CD4-positive, alpha-beta memory T cell (primary cell): ENCODE results near the gene RAB15. TPM values are rescaled to one million over a fixed set of nuclear protein-coding genes. Genes with fewer than 3 reads are reported as not detected.

ENCODE experiments used
- CTCF ChIA-PET: fragments of 350-600 bp; sonication (Branson Sonifier 250); formaldehyde crosslinking; loops from one replicate; lab custom pipeline; 2021; ENCODE audit warnings: inconsistent platforms; ENCODE audit not compliant: partially characterized antibody; lab: Charles Lee
- POLR2A ChIA-PET: fragments of 350-600 bp; sonication (Branson Sonifier 250); formaldehyde crosslinking; loops from one replicate; lab custom pipeline; 2021; ENCODE audit not compliant: partially characterized antibody; lab: Charles Lee
- DNase-seq, 5 donors: peaks; one replicate each; pipeline versions ENCODE4 v3.0.0 to v3.0.0-alpha.2; 2020 to 2022; ENCODE audit warnings: mixed read lengths in 1 of 5
- H3K27ac ChIP-seq: one replicate; pipeline ENCODE4 v1.7.0; 2013; ENCODE audit warnings: low read depth, low read length
- H3K27me3 ChIP-seq: 2 replicates; pipeline ENCODE4 v1.7.0; 2013; ENCODE audit warnings: mild to moderate bottlenecking, low read length, moderate library complexity; ENCODE audit not compliant: insufficient read depth
- H3K36me3 ChIP-seq: 2 replicates; pipeline ENCODE4 v1.7.0; 2013; ENCODE audit warnings: mild to moderate bottlenecking, low read length, moderate library complexity; ENCODE audit not compliant: insufficient read depth
- H3K4me1 ChIP-seq: 2 replicates; pipeline ENCODE4 v1.7.0; 2013; ENCODE audit warnings: mild to moderate bottlenecking, low read length, moderate library complexity; ENCODE audit not compliant: insufficient read depth
- H3K4me3 ChIP-seq, 2 donors: one replicate each; pipeline ENCODE4 v1.7.0; 2013; ENCODE audit warnings: low read length in 2 of 2, mild to moderate bottlenecking in 1 of 2
- H3K9me3 ChIP-seq, 2 donors: one replicate each; pipeline ENCODE4 v1.7.0; 2013; ENCODE audit warnings: low read length in 2 of 2, control low read depth in 1 of 2; ENCODE audit not compliant: control insufficient read depth in 1 of 2
- H3K27ac Mint-ChIP-seq, 7 donors: one replicate each; pipeline ENCODE4 v1.8.0; 2020 to 2021; ENCODE audit warnings: mixed read lengths in 7 of 7, mild to moderate bottlenecking in 6 of 7, inconsistent platforms in 3 of 7, moderate library complexity in 3 of 7
- H3K27me3 Mint-ChIP-seq, 2 donors: one replicate each; pipeline ENCODE4 v1.8.0; 2020 to 2021; ENCODE audit warnings: mixed read lengths in 2 of 2
- H3K36me3 Mint-ChIP-seq, 2 donors: one replicate each; pipeline ENCODE4 v1.8.0; 2020 to 2021; ENCODE audit warnings: mixed read lengths in 2 of 2, inconsistent platforms in 1 of 2, mild to moderate bottlenecking in 1 of 2
- H3K4me1 Mint-ChIP-seq, 4 donors: one replicate each; pipeline ENCODE4 v1.8.0; 2020 to 2021; ENCODE audit warnings: mixed read lengths in 4 of 4, mild to moderate bottlenecking in 1 of 4
- H3K4me3 Mint-ChIP-seq, 8 donors: one replicate each; pipeline ENCODE4 v1.8.0; 2020 to 2021; ENCODE audit warnings: mixed read lengths in 8 of 8, mild to moderate bottlenecking in 7 of 8, moderate library complexity in 6 of 8, inconsistent platforms in 3 of 8
- H3K9me3 Mint-ChIP-seq, 8 donors: one replicate each; pipeline ENCODE4 v1.8.0; 2020 to 2021; ENCODE audit warnings: mixed read lengths in 8 of 8, mild to moderate bottlenecking in 5 of 8, inconsistent platforms in 3 of 8, moderate library complexity in 1 of 8
- intact Hi-C: fragments of 100-400 bp; cut with micrococcal nuclease; formaldehyde crosslinking; loops from one replicate; pipeline ENCODE4 v1.15.1; 2023
- polyA plus RNA-seq, 2 donors: library from polyadenylated mRNA; unstranded; fragments of 300-500 nt; fragmentation: Illumina TruSeq; gene quantifications; one replicate each; pipeline ENCODE4 v1.2.3, GENCODE V29; 2021
- total RNA-seq, 2 experiments: library from RNA; stranded (reverse); gene quantifications; one replicate each; pipeline ENCODE4 v1.2.3, GENCODE V29; 2021

RAB15 gene
- total and polyA plus RNA-seq, 4 experiments from 2014 or later = 2.3 to 6.7 (median 5.3) TPM

DNA sequence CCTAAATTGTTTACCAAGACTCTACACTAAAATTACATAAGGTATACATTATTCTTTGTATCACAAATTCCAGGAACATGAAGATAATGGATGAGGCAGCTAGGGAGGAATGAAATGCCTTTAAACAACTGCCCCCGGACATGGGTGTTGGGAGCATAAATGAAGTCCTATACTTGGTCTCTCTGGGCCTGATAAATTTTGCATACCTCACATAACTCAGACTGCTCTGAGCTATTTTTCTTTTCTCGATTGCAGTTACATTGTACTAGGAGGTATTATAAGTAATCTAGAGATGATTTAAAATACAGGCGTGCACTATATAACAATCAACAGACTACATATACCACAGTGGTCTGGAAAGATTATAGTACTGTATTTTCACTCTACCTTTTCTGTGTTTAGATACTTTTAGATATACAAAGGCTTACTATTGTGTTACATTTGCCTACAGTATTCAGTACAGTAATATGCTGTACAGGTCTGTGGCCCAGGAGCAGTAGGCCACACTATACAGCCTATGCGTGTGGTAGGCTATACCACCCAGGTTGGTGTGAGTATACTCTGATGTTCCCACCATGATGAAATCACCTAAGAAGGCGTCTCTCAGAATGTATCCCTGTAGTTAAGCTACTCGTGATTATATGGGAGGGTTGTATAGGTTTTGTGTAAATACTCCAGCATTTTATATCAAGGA is 28.9 kb upstream of the RAB15 start:
- Mint-ChIP-seq H3K36me3 (peaks cover 5 to 15% of the 10 kb centered on the region in 2 donors), H3K4me3 (no peak overlapping the region), H3K9me3 (peaks cover 0 to 3% (median 0%) of the 10 kb centered on the region in 8 donors), H3K4me1 (peaks cover 17 to 40% (median 22%) of the 10 kb centered on the region in 4 donors), H3K27me3 (no peaks in the 10 kb centered on the region), H3K27ac (no peak overlapping the region)
- no peak for DNase-seq
- no peaks in the 10 kb centered on the region for H3K36me3 ChIP-seq
- no peaks in the 10 kb centered on the region for H3K4me1 ChIP-seq
- intact Hi-C loops = no loop called here
- no peaks in the 10 kb centered on the region for H3K9me3 ChIP-seq
- ChIA-PET CTCF (no interaction called here), POLR2A (interaction anchor here (1.2 to 1.5 kb wide), 2 partner anchors 10 to 11 kb away, joined by 3 to 4 read pairs; no protein-coding TSS in a partner anchor)
- H3K4me3 ChIP-seq = no peak overlapping the region
- H3K27ac ChIP-seq = no peak overlapping the region
- no peaks in the 10 kb centered on the region for H3K27me3 ChIP-seq

DNA sequence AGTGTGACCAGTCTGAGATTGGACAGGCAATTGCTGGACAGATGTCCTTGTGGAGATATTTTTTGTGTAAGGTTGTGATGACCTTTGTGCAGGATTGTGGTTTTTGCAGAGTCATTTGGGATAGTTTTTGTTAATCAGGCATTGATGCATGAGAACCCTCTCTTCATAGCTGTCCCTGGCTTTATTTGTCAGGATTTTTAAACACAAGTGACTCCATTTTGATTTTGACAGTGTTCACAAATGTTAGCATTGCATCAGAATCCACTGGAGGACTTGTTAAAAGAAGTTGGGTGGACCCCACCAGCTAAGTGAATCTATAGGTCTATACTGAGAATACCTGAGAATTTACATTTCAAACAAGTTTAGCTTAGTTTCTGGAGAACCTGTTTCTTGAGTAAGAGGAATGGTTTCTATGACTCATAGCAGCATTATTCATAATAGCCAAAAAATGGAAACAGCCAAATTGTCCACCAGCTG is 26.4 kb upstream of the RAB15 start:
- Mint-ChIP-seq H3K9me3 (peaks cover 0 to 3% (median 0%) of the 10 kb centered on the region in 8 donors), H3K27me3 (no peaks in the 10 kb centered on the region), H3K36me3 (peaks cover 0 to 2% of the 10 kb centered on the region in 2 donors), H3K4me1 (peaks cover 15 to 35% (median 20%) of the 10 kb centered on the region in 4 donors), H3K4me3 (no peak overlapping the region), H3K27ac (no peak overlapping the region)
- no peaks in the 10 kb centered on the region for H3K4me1 ChIP-seq
- intact Hi-C loops = no loop called here
- no peak overlapping the region for H3K27ac ChIP-seq
- CTCF ChIA-PET = interaction anchor here (1.1 to 1.7 kb wide), 2 partner anchors 9 to 175 kb away, joined by 3 to 5 read pairs; no protein-coding TSS in a partner anchor
- H3K4me3 ChIP-seq = no peak overlapping the region
- DNase-seq = no peak
- H3K27me3 ChIP-seq = no peaks in the 10 kb centered on the region
- POLR2A ChIA-PET = interaction anchor here (2.5 kb wide), 1 partner anchor 11 kb away, joined by 10 read pairs; the partner anchor contains the start of gene FNTB
- H3K36me3 ChIP-seq = no peaks in the 10 kb centered on the region
- no peaks in the 10 kb centered on the region for H3K9me3 ChIP-seq

DNA sequence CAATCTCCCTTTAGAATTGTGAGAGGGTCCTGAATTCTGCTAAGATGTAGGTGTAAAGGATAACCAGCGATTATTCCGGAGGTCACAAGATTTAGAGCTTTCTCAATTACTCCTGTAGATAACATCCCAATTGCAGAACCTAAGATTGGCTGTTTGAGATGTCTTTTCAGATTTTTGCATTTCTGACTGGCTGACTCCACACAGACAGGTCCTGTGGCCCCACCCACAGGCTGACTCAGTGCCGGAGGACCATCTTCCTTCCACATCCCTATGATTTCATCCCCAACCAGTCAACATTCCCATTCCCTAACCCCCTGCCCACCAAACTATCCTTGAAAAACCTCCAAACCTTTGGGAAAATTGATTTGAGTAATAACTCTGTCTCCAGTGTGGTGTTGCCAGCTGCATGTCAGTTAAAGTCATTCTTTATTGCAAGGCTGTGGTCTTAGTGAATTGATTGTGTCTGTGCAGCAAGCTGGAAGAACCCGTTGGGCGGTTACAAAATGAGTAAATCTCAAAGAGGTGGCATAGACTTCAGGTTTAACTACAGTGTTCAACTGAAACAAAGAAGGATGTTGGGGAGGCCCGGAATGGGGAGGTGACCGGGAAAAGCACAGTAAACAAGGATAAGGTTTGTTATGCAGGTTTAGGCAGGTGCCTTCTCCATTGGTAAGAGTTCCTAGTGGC is 25.1 kb upstream of the RAB15 start:
- H3K4me3 Mint-ChIP-seq = peak overlapping the region in 6 of 8 donors; percentile 74 to 91 (median 86)
- CTCF ChIA-PET = interaction anchor here (0.5 to 1.1 kb wide), 2 partner anchors 10 to 309 kb away, joined by 3 read pairs; no protein-coding TSS in a partner anchor
- intact Hi-C loops = no loop called here
- Histone ChIP-seq H3K36me3 (no peaks in the 10 kb centered on the region), H3K27ac (no peak overlapping the region), H3K27me3 (no peaks in the 10 kb centered on the region), H3K9me3 (no peaks in the 10 kb centered on the region), H3K4me3 (no peak overlapping the region), H3K4me1 (no peaks in the 10 kb centered on the region)
- no peaks in the 10 kb centered on the region for H3K9me3 Mint-ChIP-seq
- peak in 4 of 5 donors; percentile 31 to 44 (median 38) for DNase-seq
- H3K36me3 Mint-ChIP-seq = no peaks in the 10 kb centered on the region
- no peaks in the 10 kb centered on the region for H3K27me3 Mint-ChIP-seq
- POLR2A ChIA-PET = interaction anchor here (2.5 kb wide), 1 partner anchor 10 kb away, joined by 10 read pairs; the partner anchor contains the start of gene FNTB
- H3K4me1 Mint-ChIP-seq = peaks cover 5 to 26% (median 11%) of the 10 kb centered on the region in 4 donors
- H3K27ac Mint-ChIP-seq = peak overlapping the region in 6 of 7 donors; percentile 15 to 76 (median 70)

DNA sequence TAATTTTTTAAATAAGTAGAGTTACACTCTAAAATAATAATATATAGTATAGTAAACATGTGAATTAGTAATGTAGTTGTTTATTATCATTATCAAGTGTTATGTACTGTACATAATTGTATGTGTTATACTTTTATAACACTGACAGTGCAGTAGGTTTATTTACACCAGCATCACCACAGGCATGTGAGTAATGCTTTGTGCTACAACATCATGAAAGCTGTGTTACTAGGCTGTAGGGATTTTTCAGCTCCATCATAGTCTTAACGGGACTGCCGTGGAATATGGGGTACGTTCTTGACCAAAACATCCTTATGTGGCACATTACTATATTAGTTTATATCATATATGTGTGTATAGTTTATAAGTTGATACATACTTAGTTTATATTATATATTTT is 23.2 kb upstream of the RAB15 start:
- no peak overlapping the region for H3K4me3 Mint-ChIP-seq
- CTCF ChIA-PET = interaction anchor here (0.9 to 2.1 kb wide), 2 partner anchors 9 to 11 kb away, joined by 3 to 9 read pairs; partner anchors contain the start of gene FNTB
- POLR2A ChIA-PET = interaction anchor here (1.8 kb wide), 1 partner anchor 9 kb away, joined by 8 read pairs; the partner anchor contains the start of gene FNTB

DNA sequence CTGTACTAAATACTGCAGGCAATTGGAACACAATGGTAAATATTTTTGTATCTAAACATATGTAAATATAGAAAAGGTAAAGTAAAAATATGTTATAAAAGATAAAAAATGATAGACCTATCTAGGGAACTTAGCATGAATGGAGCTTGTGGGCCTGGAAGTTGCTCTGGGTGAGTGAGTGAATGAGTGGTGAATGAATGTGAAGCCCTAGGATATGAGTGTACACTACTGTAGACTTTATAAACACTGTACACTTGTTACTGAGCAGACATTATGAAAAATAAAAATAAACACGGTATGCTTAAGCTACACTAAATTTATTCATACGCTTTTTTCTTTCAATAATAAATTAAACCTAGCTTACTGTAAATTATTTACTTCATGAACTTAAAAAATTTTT is 22.4 kb upstream of the RAB15 start:
- Histone ChIP-seq H3K36me3 (no peaks in the 10 kb centered on the region), H3K4me1 (peaks cover 16% of the 10 kb centered on the region), H3K27me3 (no peaks in the 10 kb centered on the region), H3K4me3 (no peak overlapping the region), H3K27ac (no peak overlapping the region), H3K9me3 (no peaks in the 10 kb centered on the region)
- peaks cover 19 to 44% (median 21%) of the 10 kb centered on the region in 4 donors for H3K4me1 Mint-ChIP-seq
- POLR2A ChIA-PET = interaction anchor here (1.8 kb wide), 1 partner anchor 8 kb away, joined by 8 read pairs; the partner anchor contains the start of gene FNTB
- intact Hi-C loops = no loop called here
- H3K4me3 Mint-ChIP-seq = no peak overlapping the region
- H3K27ac Mint-ChIP-seq = no peak overlapping the region
- H3K9me3 Mint-ChIP-seq = peaks cover 0 to 4% (median 0%) of the 10 kb centered on the region in 8 donors
- peaks cover 0 to 4% of the 10 kb centered on the region in 2 donors for H3K36me3 Mint-ChIP-seq
- H3K27me3 Mint-ChIP-seq = no peaks in the 10 kb centered on the region
- no peak for DNase-seq
- CTCF ChIA-PET = interaction anchor here (0.9 to 2.1 kb wide), 2 partner anchors 9 to 10 kb away, joined by 3 to 9 read pairs; partner anchors contain the start of gene FNTB

More for the DNA sequence above, 23.2 kb upstream of the RAB15 start:
- peaks cover 0 to 4% (median 0%) of the 10 kb centered on the region in 8 donors for H3K9me3 Mint-ChIP-seq
- Histone ChIP-seq H3K4me3 (no peak overlapping the region), H3K9me3 (no peaks in the 10 kb centered on the region), H3K27me3 (no peaks in the 10 kb centered on the region), H3K36me3 (no peaks in the 10 kb centered on the region), H3K27ac (no peak overlapping the region), H3K4me1 (peaks cover 9% of the 10 kb centered on the region)
- no peak overlapping the region for H3K27ac Mint-ChIP-seq
- DNase-seq = no peak
- peaks cover 13 to 40% (median 15%) of the 10 kb centered on the region in 4 donors for H3K4me1 Mint-ChIP-seq
- intact Hi-C loops = no loop called here
- H3K36me3 Mint-ChIP-seq = peaks cover 0 to 4% of the 10 kb centered on the region in 2 donors
- H3K27me3 Mint-ChIP-seq = no peaks in the 10 kb centered on the region

DNA sequence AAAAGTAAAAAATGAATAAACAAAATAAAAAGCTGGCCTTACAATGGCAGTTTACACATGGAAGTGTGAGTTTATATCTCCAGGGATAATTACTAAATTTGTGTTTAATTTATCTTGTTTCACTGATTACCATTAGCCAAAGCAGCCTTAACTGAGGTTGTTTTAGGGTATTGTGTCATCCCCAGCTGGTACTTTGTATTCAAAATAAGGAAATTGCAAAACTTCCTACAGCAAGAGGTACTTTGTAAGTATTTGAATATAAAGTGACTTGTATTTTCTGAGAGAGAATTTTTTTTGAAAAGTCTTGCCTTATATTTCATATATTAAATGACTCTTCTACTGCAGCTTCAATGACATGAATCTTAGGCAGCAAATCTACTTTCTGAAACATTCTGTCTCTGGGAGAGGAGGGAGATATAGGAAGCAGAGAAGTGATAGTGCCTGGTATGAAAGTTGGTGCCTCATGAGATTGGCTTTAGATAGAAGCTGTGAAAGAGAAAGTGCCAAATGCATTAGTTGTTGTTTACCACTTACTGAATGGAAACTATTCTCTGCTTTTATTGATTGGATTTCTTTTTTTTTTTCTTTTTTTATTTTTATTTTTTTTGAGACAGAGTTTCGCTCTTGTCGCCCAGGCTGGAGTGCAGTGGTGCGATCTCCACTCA is 21.3 kb upstream of the RAB15 start:
- H3K4me3 ChIP-seq = no peak overlapping the region
- no peak overlapping the region for H3K27ac ChIP-seq
- intact Hi-C loops = no loop called here
- peaks cover 28% of the 10 kb centered on the region for H3K4me1 ChIP-seq
- ChIA-PET CTCF (interaction anchor here (2.1 kb wide), 1 partner anchor 9 kb away, joined by 9 read pairs; no protein-coding TSS in a partner anchor), POLR2A (no interaction called here)
- Mint-ChIP-seq H3K27me3 (no peaks in the 10 kb centered on the region), H3K9me3 (peaks cover 0 to 4% (median 0%) of the 10 kb centered on the region in 8 donors), H3K36me3 (peaks cover 0 to 4% of the 10 kb centered on the region in 2 donors), H3K27ac (peak overlapping the region in 1 of 7 donors; percentile 17), H3K4me1 (peaks cover 22 to 52% (median 27%) of the 10 kb centered on the region in 4 donors), H3K4me3 (no peak overlapping the region)
- no peaks in the 10 kb centered on the region for H3K27me3 ChIP-seq
- H3K36me3 ChIP-seq = no peaks in the 10 kb centered on the region
- no peak for DNase-seq
- no peaks in the 10 kb centered on the region for H3K9me3 ChIP-seq
